Measurements from ENCODE around the gene EMID1.

The EMID1 gene

DNA sequence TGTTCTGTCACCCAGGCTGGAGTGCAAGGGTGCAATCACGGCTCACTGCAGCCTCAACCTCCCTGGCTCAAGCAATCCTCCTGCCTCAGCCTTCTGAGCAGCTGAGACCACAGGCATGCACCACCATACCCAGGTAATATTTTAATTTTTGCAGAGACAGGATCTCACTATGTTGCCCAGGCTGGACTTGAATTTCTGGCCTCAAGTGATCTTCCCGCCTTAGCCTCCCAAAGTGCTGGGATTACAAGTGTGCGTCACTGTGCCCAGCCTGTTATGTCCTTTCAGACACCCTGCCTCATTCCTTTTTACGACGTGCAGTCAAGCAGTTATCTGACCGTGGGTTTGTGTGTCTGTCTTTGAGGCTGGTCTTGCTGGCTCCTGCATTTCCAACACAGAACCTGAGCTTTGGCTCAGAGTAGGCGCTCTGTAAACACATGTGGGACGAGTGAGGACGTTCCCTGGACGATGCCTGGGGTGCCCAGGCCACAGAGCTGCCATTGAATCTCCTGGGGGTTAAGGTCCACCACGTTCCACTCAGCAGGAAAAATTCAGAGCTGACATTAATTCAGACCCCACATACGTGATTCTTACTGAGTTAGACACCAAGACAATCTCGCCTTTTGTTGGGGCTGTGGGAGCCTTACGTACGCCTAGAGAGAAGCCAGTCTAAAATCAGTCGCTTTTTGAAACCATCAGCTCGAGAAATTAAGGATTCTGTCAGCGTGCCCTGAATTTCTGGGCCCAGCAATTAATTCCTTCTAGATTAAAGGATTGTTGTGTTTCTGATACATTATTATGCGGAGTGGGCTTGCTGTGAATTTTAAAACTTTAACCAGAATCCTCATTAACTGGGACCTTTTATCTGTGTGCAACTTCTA lies 21.5 kb upstream of the EMID1 start:
- TF ChIP-seq, protein P1, sequence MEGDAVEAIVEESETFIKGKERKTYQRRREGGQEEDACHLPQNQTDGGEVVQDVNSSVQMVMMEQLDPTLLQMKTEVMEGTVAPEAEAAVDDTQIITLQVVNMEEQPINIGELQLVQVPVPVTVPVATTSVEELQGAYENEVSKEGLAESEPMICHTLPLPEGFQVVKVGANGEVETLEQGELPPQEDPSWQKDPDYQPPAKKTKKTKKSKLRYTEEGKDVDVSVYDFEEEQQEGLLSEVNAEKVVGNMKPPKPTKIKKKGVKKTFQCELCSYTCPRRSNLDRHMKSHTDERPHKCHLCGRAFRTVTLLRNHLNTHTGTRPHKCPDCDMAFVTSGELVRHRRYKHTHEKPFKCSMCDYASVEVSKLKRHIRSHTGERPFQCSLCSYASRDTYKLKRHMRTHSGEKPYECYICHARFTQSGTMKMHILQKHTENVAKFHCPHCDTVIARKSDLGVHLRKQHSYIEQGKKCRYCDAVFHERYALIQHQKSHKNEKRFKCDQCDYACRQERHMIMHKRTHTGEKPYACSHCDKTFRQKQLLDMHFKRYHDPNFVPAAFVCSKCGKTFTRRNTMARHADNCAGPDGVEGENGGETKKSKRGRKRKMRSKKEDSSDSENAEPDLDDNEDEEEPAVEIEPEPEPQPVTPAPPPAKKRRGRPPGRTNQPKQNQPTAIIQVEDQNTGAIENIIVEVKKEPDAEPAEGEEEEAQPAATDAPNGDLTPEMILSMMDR (IDR thresholded peaks at IDR 0.05; ENCODE audit: low read depth, low read length) = no peak
- no peak overlapping the region for H3K4me3 ChIP-seq (ENCODE audit: low read depth, low read length)

DNA sequence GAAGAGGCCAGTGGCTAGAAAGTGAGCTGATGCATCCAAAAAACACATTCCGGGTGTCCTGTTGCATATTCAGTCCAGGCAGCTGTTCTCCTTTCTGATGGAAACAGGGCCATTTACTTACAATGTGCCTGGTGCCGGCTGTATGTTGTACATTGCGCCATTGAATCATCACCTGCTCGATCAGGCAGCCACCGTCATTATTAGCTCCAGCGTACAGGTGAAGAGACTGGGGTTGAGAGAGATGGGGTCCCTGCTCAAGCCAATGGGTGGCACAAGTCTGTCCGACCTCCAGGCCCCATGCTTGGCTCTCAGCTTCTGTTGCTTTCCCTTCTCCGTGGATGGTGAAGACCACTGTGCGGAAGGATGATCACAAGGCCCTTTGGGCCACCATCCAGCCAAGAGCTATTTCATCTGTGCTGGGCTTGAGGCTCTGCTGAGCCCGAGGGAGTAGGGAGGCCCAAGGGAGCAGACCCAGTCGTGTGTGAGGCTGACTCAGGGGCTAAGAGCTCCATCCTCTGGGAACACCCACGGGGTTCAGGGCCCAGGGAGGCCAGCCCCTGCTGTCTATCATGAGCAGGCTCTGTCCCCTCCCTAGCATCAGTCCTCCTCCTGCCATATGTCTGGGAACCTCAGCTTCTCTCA lies 20.7 kb upstream of the EMID1 start:
- no peak overlapping the region for H3K4me3 ChIP-seq (ENCODE audit: low read depth, low read length)
- TF ChIP-seq, protein P1 (IDR thresholded peaks at IDR 0.05; ENCODE audit: low read depth, low read length) = no peak

DNA sequence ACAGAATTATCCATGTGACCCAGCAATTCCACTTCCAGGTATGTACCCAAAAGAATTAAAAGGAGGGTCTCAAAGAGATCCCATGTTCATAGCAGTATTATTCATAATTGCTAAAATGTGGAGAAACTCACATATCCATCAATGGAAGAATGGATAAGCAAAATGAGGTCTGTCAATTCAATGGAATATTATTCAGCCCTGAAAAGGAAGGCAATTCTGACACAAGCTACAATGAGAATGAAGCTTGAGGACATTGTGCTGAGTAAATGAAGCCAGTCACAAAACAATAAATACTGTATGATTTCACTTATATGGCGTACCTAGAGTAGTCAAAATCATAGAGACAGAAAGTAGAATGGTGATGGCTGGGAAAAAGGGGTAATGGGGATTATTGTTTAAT lies 19.4 kb upstream of the EMID1 start:
- TF ChIP-seq, protein P1 (IDR thresholded peaks at IDR 0.05; ENCODE audit: low read depth, low read length) = no peak
- H3K4me3 ChIP-seq (ENCODE audit: low read depth, low read length) = no peak overlapping the region

DNA sequence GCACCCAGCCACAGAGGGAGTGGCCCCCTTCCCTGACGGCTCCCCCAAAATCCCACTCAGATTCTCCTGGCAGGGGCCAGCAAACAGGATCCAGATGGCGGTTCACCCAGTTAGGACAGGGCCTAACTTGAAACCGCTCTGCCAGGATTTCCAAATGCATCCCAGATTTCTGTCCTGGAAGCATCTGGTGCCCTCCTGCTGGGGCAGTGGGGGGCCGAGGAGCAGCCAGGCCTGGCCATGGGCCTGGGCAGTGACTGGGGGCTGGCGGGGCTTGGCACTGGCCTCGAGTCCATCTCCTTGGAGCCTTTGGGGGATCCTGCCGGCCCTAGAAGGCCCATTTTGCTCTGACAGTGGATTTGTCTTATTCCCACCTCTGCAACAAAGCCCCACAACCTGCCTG lies 17.9 kb upstream of the EMID1 start:
- TF ChIP-seq, protein P1 (IDR thresholded peaks at IDR 0.05; ENCODE audit: low read depth, low read length) = no peak
- H3K4me3 ChIP-seq (ENCODE audit: low read depth, low read length) = no peak overlapping the region

DNA sequence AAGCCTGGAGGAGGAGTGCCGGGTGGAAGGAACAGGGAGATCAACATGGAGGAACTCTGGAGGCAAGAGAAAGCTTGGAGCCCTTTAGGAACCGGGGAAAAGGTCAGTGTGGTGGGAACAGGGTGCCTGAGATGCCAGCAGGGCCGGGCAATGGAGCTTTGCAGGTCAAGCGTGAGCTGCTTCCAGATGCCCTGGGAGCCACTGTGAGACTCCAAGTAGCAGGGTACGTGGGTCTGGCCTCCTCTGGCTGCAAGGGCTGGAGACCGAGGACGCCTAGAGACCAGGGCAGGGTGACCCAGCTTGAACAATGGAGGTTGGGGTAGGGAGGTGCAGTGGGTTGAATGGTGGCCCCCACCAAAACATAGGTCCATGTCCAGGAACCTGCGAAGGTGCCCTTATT lies 15.6 kb upstream of the EMID1 start:
- H3K4me3 ChIP-seq (ENCODE audit: low read depth, low read length) = no peak overlapping the region
- TF ChIP-seq, protein P1 (IDR thresholded peaks at IDR 0.05; ENCODE audit: low read depth, low read length) = no peak

DNA sequence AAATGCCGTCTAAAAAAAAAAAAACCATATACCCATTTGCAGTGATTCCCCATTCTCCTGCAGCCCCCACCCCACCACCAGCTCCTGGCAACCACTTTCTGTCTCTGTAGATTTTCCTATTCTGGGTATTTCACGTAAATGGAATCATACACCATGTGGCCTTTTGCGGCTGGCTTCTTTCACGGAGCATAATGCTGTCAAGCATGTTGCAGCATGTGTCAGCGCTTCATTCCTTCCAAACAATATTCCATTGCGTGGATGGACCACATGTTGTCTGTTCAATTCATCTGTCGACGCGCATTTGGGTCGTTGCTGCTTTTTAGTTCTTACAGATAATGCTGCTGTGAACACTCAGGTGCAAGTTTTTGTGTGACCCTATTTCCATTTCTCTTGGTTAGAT lies 14.8 kb upstream of the EMID1 start:
- TF ChIP-seq, protein P1 (IDR thresholded peaks at IDR 0.05; ENCODE audit: low read depth, low read length) = no peak
- H3K4me3 ChIP-seq (ENCODE audit: low read depth, low read length) = no peak overlapping the region

DNA sequence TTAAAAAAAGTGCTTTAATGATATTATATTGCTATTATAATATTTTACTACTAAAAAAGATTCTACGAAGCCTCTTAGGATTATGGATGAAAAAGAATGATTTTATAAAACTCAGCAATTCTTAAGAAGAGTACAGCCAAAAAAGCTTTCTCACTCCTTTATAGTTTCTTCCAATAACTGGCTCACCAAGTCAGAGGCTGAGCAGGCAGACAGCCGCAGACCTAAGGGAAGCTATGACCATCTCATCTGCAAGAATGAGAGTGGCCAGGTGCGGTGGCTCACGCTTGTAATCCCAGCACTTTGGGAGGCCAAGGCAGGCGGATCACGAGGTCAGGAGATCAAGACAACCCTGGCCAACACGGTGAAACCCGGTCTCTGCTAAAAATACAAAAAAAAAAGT lies 12.7 kb upstream of the EMID1 start:
- no peak overlapping the region for H3K4me3 ChIP-seq (ENCODE audit: low read depth, low read length)
- TF ChIP-seq, protein P1 (IDR thresholded peaks at IDR 0.05; ENCODE audit: low read depth, low read length) = no peak

Measured in WI38 (cell line).